ENCODE data around the gene TKFC. TPM values are rescaled to one million over a fixed set of nuclear protein-coding genes. Genes with fewer than 3 reads are reported as not detected.

Gene TKFC
- polyA plus RNA-seq, 1 of the 3 experiments (the other 2 are of a cell fraction), result 72.0 TPM

GRCh38 chr11:61378713-61379313 is 45.8 kb downstream of the TKFC start:
- Histone ChIP-seq H2AFZ (ENCODE audit: low read depth) (no peak overlapping the region), H3K9ac (no peak overlapping the region), H3K36me3 (replicated peaks in 1 of 2; ENCODE audit: control insufficient read depth in 1 of 2, insufficient read depth in 2 of 2, low read length in 1 of 2) (peaks cover 0 to 29% of the 10 kb centered on the region in 2 experiments), H3K4me3 (ENCODE audit: low read depth in 2 of 2, low read length in 1 of 2) (no peak overlapping the region), H3K79me2 (ENCODE audit: insufficient read depth) (no peaks in the 10 kb centered on the region), H3K9me3 (no peaks in the 10 kb centered on the region), H4K20me1 (ENCODE audit: insufficient read depth) (no peaks in the 10 kb centered on the region), H3K9me2 (no peaks in the 10 kb centered on the region), H3K4me2 (no peak overlapping the region), H3F3A (replicated peaks; ENCODE audit: insufficient read depth) (no peaks in the 10 kb centered on the region), H3K27me3 (ENCODE audit: insufficient read depth) (no peaks in the 10 kb centered on the region), H3K27ac (ENCODE audit: low read depth in 2 of 2, low read length in 1 of 2) (no peak overlapping the region; a peak in 1 of 4 replicates), H3K4me1 (ENCODE audit: control insufficient read depth in 1 of 2, insufficient read depth in 2 of 2, low read depth in 1 of 2, low read length in 1 of 2) (peaks cover 0 to 7% of the 10 kb centered on the region in 2 experiments; a peak in 1 of 4 replicates)
- 88% methylated on average over 5 of the region's 5 CpGs for WGBS (ENCODE audit: low lambda C conversion rate)
- no peak for DNase-seq
- CTCF ChIA-PET, result no interaction called here
- POLR2A ChIA-PET, result interaction anchor here (0.9 kb wide), 1 partner anchor 31 kb away, joined by 4 read pairs; no protein-coding TSS in a partner anchor
- peak; percentile 54 for TF ChIP-seq JUND (IDR thresholded peaks at IDR 0.05)
- no peak for TF ChIP-seq CHD2 (IDR thresholded peaks at IDR 0.05; ENCODE audit: low read length, partially characterized antibody)
- no peak for TF ChIP-seq USF1 (IDR thresholded peaks at IDR 0.05; ENCODE audit: borderline replicate concordance, low read depth)
- peak; percentile 63 for TF ChIP-seq FOSL2 (IDR thresholded peaks at IDR 0.05; ENCODE audit: borderline replicate concordance, low read depth)
- TF ChIP-seq MAX (IDR thresholded peaks at IDR 0.05; ENCODE audit: low read depth), result no peak
- TF ChIP-seq TCF12 (IDR thresholded peaks at IDR 0.05), result 0 out of 2 replicates have a peak, but pooled peaks have one; percentile 18

- H3K27ac ChIP-seq (ENCODE audit: low read depth in 2 of 2, low read length in 1 of 2), result no peak overlapping the region
- 96% methylated on average over 9 of the region's 9 CpGs for WGBS (ENCODE audit: low lambda C conversion rate)
- no peak overlapping the region for H2AFZ ChIP-seq (ENCODE audit: low read depth)
- no peaks in the 10 kb centered on the region for H3F3A ChIP-seq (replicated peaks; ENCODE audit: insufficient read depth)
- no peaks in the 10 kb centered on the region for H4K20me1 ChIP-seq (ENCODE audit: insufficient read depth)
- TF ChIP-seq CTCF (IDR thresholded peaks at IDR 0.05) (no peak), REST (IDR thresholded peaks at IDR 0.05; ENCODE audit: low read depth, low read length) (no peak), USF2 (IDR thresholded peaks at IDR 0.05; ENCODE audit: borderline replicate concordance, low read depth, low read length) (no peak), FOSL2 (IDR thresholded peaks at IDR 0.05; ENCODE audit: borderline replicate concordance, low read depth) (no peak), EP300 (IDR thresholded peaks at IDR 0.05; ENCODE audit: borderline replicate concordance in 1 of 2, low read depth in 1 of 2, low read length in 1 of 2) (no peak), SIN3A (IDR thresholded peaks at IDR 0.05; ENCODE audit: borderline replicate concordance, low read depth, low read length) (no peak), GATA2 (CRISPR knock-in tag; IDR thresholded peaks at IDR 0.05) (no peak), RAD21 (IDR thresholded peaks at IDR 0.05; ENCODE audit: low read length) (no peak)
- TF ChIP-seq, protein P1, sequence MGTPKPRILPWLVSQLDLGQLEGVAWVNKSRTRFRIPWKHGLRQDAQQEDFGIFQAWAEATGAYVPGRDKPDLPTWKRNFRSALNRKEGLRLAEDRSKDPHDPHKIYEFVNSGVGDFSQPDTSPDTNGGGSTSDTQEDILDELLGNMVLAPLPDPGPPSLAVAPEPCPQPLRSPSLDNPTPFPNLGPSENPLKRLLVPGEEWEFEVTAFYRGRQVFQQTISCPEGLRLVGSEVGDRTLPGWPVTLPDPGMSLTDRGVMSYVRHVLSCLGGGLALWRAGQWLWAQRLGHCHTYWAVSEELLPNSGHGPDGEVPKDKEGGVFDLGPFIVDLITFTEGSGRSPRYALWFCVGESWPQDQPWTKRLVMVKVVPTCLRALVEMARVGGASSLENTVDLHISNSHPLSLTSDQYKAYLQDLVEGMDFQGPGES (IDR thresholded peaks at IDR 0.05; ENCODE audit: low read depth, low read length), result no peak
- H3K9me2 ChIP-seq, result no peaks in the 10 kb centered on the region
- H3K4me1 ChIP-seq (ENCODE audit: control insufficient read depth in 1 of 2, insufficient read depth in 2 of 2, low read depth in 1 of 2, low read length in 1 of 2), result peaks cover 0 to 7% of the 10 kb centered on the region in 2 experiments; a peak in 1 of 4 replicates
- ChIA-PET CTCF (interaction anchor here (1.3 to 8.6 kb wide), 3 partner anchors 11 to 127 kb away, joined by 4 to 300 read pairs (median 9); partner anchors contain the start of genes DDB1, TKFC and TMEM216), POLR2A (interaction anchor here (1.0 to 2.1 kb wide), 2 partner anchors 11 to 19 kb away, joined by 3 to 9 read pairs; partner anchors contain the start of genes CYB561A3 and TMEM138)
- DNase-seq, result no peak
- no peaks in the 10 kb centered on the region for H3K27me3 ChIP-seq (ENCODE audit: insufficient read depth)
- H3K9ac ChIP-seq, result no peak overlapping the region
- no peaks in the 10 kb centered on the region for H3K9me3 ChIP-seq
- H3K79me2 ChIP-seq (ENCODE audit: insufficient read depth), result no peaks in the 10 kb centered on the region
- no peak overlapping the region for H3K4me3 ChIP-seq (ENCODE audit: low read depth in 2 of 2, low read length in 1 of 2)
- peaks cover 0 to 8% of the 10 kb centered on the region in 2 experiments for H3K36me3 ChIP-seq (replicated peaks in 1 of 2; ENCODE audit: control insufficient read depth in 1 of 2, insufficient read depth in 2 of 2, low read length in 1 of 2)
- no peak overlapping the region for H3K4me2 ChIP-seq
These were observed 47.9 kb downstream of the TKFC start for GRCh38 chr11:61380884-61381283.
